ENCODE measurements around the gene RSPO4.

DNA sequence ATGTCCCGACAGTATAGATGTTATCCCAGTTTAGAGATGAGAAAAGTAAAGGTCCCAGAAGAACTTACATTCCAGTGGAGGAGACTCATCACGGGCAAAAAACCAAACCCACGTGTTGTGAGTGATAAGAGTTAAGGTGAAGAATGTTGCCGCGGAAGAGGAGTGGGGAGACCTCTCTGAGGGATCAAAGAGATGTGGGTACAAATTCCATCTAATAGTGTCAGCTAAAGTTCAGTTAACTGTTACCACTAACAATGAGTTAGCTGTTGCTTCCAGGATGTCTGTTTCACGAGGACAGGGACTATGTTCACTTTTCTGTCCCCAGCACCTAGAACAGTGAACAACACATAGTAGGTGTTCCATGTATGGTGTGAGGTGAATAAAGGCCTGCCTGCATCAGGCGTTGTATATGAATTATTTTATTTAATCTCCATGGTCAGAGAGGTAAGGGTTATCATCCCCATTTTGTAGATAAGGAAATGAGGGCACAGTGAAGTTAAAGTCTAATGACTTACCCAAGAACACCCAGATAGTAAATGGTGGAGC is 39.8 kb upstream of the RSPO4 start:
- no peak for TF ChIP-seq EZH2 (IDR thresholded peaks at IDR 0.05; ENCODE audit: borderline replicate concordance, low read length)
- TF ChIP-seq, protein P1, sequence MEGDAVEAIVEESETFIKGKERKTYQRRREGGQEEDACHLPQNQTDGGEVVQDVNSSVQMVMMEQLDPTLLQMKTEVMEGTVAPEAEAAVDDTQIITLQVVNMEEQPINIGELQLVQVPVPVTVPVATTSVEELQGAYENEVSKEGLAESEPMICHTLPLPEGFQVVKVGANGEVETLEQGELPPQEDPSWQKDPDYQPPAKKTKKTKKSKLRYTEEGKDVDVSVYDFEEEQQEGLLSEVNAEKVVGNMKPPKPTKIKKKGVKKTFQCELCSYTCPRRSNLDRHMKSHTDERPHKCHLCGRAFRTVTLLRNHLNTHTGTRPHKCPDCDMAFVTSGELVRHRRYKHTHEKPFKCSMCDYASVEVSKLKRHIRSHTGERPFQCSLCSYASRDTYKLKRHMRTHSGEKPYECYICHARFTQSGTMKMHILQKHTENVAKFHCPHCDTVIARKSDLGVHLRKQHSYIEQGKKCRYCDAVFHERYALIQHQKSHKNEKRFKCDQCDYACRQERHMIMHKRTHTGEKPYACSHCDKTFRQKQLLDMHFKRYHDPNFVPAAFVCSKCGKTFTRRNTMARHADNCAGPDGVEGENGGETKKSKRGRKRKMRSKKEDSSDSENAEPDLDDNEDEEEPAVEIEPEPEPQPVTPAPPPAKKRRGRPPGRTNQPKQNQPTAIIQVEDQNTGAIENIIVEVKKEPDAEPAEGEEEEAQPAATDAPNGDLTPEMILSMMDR (IDR thresholded peaks at IDR 0.05; ENCODE audit: low read length) = no peak

Data from OCI-LY1 (cell line).